ENCODE results near the gene PLEKHA4.

GRCh38 chr19:48870048-48870447 lies 1.6 kb upstream of the PLEKHA4 start:
- no peak for TF ChIP-seq CTCF (IDR thresholded peaks at IDR 0.05)
- no peak for TF ChIP-seq POLR2A (IDR thresholded peaks at IDR 0.05)
